SK-N-SH treated with all-trans-retinoic acid at 6 μM for 48 hours (cell line): ENCODE data around the gene TTLL1.

Experiments used
- ATAC-seq: fragments of 200-7000 bp; cut with Tn5 transposase; 3 replicates; pipeline ENCODE4 v1.9.1; 2020; ENCODE audit warnings: mild to moderate bottlenecking, moderate library complexity
- ARNTL ChIP-seq: fragments of 450-650 bp; formaldehyde crosslinking; IDR thresholded peaks from 2 replicates; pipeline ENCODE4 v1.5.0; 2020; ENCODE audit warnings: low read depth, mild to moderate bottlenecking, moderate library complexity, borderline replicate concordance
- BACH2 ChIP-seq: fragments of 250-450 bp; sonication (Bioruptor Pico); IDR thresholded peaks from 2 replicates; pipeline ENCODE4 v1.9.0; 2021; ENCODE audit warnings: mild to moderate bottlenecking, borderline replicate concordance
- CSRNP3 ChIP-seq: fragments of 250-450 bp; sonication (Bioruptor Pico); IDR thresholded peaks from 2 replicates; pipeline ENCODE4 v1.5.1; 2021; ENCODE audit warnings: mild to moderate bottlenecking, moderate library complexity
- ESRRG ChIP-seq: fragments of 250-450 bp; sonication (Bioruptor Pico); IDR thresholded peaks from 2 replicates; pipeline ENCODE4 v1.6.1; 2021; ENCODE audit warnings: mild to moderate bottlenecking
- GLIS3 ChIP-seq: fragments of 250-450 bp; sonication (Bioruptor Pico); IDR thresholded peaks from 2 replicates; pipeline ENCODE4 v1.5.0; 2020; ENCODE audit warnings: mild to moderate bottlenecking, moderate library complexity
- ISL1 ChIP-seq: fragments of 250-450 bp; sonication (Bioruptor Pico); IDR thresholded peaks from 2 replicates; pipeline ENCODE4 v2.1.2; 2022; ENCODE audit warnings: mild to moderate bottlenecking, moderate library complexity
- OSR1 ChIP-seq: fragments of 250-450 bp; sonication (Bioruptor Pico); IDR thresholded peaks from 2 replicates; pipeline ENCODE4 v1.8.0; 2022; ENCODE audit warnings: moderate library complexity, mild to moderate bottlenecking, inconsistent platforms
- PPARA ChIP-seq: fragments of 250-450 bp; sonication (Bioruptor Pico); IDR thresholded peaks from 2 replicates; pipeline ENCODE4 v1.5.0; 2020; ENCODE audit warnings: mild to moderate bottlenecking, borderline replicate concordance
- SNAI2 ChIP-seq: fragments of 250-450 bp; sonication (Bioruptor Pico); IDR thresholded peaks from 2 replicates; pipeline ENCODE4 v1.5.0; 2020; ENCODE audit warnings: mild to moderate bottlenecking, moderate library complexity
- TCF4 ChIP-seq: fragments of 250-450 bp; sonication (Bioruptor Pico); IDR thresholded peaks from 2 replicates; pipeline ENCODE4 v1.8.0; 2021; ENCODE audit warnings: mild to moderate bottlenecking, moderate library complexity, borderline replicate concordance
- TOX ChIP-seq: fragments of 250-450 bp; sonication (Bioruptor Pico); IDR thresholded peaks from 2 replicates; pipeline ENCODE4 v1.8.0; 2021; ENCODE audit warnings: mild to moderate bottlenecking, moderate library complexity, borderline replicate concordance
- TSHZ2 ChIP-seq: fragments of 250-450 bp; sonication (Bioruptor Pico); IDR thresholded peaks from 2 replicates; pipeline ENCODE4 v1.5.0; 2020; ENCODE audit warnings: mild to moderate bottlenecking, moderate library complexity
- ZC3H10 ChIP-seq: fragments of 250-450 bp; sonication (Bioruptor Pico); IDR thresholded peaks from 2 replicates; pipeline ENCODE4 v1.5.1; 2021; ENCODE audit warnings: mild to moderate bottlenecking, moderate library complexity
- ZFP3 ChIP-seq: fragments of 250-450 bp; sonication (Bioruptor Pico); IDR thresholded peaks from 2 replicates; pipeline ENCODE4 v1.5.0; 2020; ENCODE audit warnings: mild to moderate bottlenecking, moderate library complexity
- ZFP30 ChIP-seq: fragments of 450-650 bp; formaldehyde crosslinking; IDR thresholded peaks from 2 replicates; pipeline ENCODE4 v1.5.0; 2022; ENCODE audit warnings: mild to moderate bottlenecking, moderate library complexity
- ZNF565 ChIP-seq: fragments of 450-650 bp; formaldehyde crosslinking; conservative IDR thresholded peaks from 2 replicates; pipeline ENCODE4 v1.5.0; 2020; ENCODE audit warnings: low read depth, mild to moderate bottlenecking, moderate library complexity
- ZNF8 ChIP-seq: fragments of 450-650 bp; formaldehyde crosslinking; IDR thresholded peaks from 2 replicates; pipeline ENCODE4 v1.5.0; 2020; ENCODE audit warnings: mild to moderate bottlenecking, moderate library complexity
- TF ChIP-seq, protein P1 (sequence below): fragments of 250-450 bp; sonication (Bioruptor Pico); IDR thresholded peaks from 2 replicates; pipeline ENCODE4 v1.8.0; 2021; ENCODE audit warnings: low read depth, mild to moderate bottlenecking, moderate library complexity, borderline replicate concordance
- TF ChIP-seq, protein P2 (sequence below): fragments of 250-450 bp; sonication (Bioruptor Pico); IDR thresholded peaks from 2 replicates; pipeline ENCODE4 v1.5.1; 2020; ENCODE audit warnings: low read depth, mild to moderate bottlenecking, moderate library complexity
- TF ChIP-seq, protein P3 (sequence below): fragments of 250-450 bp; sonication (Bioruptor Pico); IDR thresholded peaks from 2 replicates; pipeline ENCODE4 v1.8.0; 2020; ENCODE audit warnings: mild to moderate bottlenecking, moderate library complexity, borderline replicate concordance

TTLL1 gene

GRCh38 chr22:43014316-43014868 lies 74.8 kb downstream of the TTLL1 start:
- peak; percentile 38 for ATAC-seq
- TF ChIP-seq GLIS3 (CRISPR knock-in tag) = no peak
- no peak for TF ChIP-seq ARNTL
- TF ChIP-seq, protein P1, sequence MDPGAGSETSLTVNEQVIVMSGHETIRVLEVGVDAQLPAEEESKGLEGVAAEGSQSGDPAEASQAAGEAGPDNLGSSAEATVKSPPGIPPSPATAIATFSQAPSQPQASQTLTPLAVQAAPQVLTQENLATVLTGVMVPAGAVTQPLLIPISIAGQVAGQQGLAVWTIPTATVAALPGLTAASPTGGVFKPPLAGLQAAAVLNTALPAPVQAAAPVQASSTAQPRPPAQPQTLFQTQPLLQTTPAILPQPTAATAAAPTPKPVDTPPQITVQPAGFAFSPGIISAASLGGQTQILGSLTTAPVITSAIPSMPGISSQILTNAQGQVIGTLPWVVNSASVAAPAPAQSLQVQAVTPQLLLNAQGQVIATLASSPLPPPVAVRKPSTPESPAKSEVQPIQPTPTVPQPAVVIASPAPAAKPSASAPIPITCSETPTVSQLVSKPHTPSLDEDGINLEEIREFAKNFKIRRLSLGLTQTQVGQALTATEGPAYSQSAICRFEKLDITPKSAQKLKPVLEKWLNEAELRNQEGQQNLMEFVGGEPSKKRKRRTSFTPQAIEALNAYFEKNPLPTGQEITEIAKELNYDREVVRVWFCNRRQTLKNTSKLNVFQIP (CRISPR knock-in tag) = no peak
- TF ChIP-seq BACH2 (CRISPR knock-in tag) = no peak
- TF ChIP-seq, protein P2, sequence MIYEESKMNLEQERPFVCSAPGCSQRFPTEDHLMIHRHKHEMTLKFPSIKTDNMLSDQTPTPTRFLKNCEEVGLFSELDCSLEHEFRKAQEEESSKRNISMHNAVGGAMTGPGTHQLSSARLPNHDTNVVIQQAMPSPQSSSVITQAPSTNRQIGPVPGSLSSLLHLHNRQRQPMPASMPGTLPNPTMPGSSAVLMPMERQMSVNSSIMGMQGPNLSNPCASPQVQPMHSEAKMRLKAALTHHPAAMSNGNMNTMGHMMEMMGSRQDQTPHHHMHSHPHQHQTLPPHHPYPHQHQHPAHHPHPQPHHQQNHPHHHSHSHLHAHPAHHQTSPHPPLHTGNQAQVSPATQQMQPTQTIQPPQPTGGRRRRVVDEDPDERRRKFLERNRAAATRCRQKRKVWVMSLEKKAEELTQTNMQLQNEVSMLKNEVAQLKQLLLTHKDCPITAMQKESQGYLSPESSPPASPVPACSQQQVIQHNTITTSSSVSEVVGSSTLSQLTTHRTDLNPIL (CRISPR knock-in tag) = no peak
- TF ChIP-seq ZFP30 = no peak
- TF ChIP-seq CSRNP3 (CRISPR knock-in tag) = no peak
- TF ChIP-seq ZFP3 (CRISPR knock-in tag) = no peak
- TF ChIP-seq ZNF8 (CRISPR knock-in tag) = no peak
- TF ChIP-seq SNAI2 (CRISPR knock-in tag) = no peak
- TF ChIP-seq ESRRG = no peak
- no peak for TF ChIP-seq TCF4
- no peak for TF ChIP-seq TOX (CRISPR knock-in tag)
- no peak for TF ChIP-seq ZC3H10 (CRISPR knock-in tag)
- TF ChIP-seq ZNF565 (CRISPR knock-in tag) = no peak
- no peak for TF ChIP-seq OSR1 (CRISPR knock-in tag)
- no peak for TF ChIP-seq TSHZ2
- TF ChIP-seq PPARA = no peak
- TF ChIP-seq, all 23 proteins: peak for 0

DNA sequence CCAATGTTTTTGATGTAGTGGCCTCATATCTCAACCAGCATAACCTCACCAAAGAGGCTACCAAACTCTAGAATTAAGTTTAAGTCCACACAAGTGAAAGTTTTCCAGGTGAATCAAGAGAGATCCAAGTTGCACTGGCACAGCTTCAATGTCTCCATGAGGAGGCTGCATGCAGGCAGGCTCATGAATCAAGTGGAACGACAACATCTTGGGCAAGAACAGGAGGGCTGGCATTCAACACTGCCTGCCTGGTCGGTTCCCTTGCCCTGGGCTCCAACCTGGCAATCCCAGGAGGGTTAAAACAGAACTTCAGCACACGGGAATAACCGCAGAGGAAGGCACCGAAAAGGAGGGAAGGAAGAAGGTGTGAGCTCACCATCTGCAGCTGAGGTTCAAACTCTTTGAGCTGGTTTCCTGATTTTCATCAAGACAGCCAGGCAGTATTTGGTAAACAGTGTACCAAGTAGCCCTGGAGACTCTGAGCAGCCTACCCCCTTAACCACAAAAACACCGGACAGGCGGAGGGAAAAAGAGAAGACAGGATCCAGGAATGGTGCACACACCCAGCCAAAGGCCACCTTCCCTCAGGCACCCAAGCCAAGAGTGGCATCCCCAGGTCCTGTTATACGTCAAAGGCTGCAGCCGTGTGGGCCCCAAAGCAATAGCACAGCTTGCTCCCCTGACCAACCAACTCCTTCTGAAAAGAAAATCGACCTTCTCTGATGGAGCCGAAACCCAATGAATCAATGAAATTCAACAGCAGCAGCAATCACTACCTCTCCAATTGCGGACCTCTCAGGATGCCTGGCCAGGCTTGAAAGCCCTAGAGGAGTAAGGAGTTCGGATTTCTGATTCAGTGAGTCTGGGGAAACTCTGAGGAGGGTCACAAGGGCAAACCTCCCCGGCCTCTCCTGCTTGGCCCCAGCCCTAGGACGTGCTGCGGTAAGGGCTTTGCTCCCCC lies 75.6 kb downstream of the TTLL1 start:
- no peak for ATAC-seq
- TF ChIP-seq TCF4 (no peak), PPARA (no peak), ISL1 (no peak), TOX (CRISPR knock-in tag) (no peak), ZNF8 (CRISPR knock-in tag) (no peak)
- TF ChIP-seq, protein P3, sequence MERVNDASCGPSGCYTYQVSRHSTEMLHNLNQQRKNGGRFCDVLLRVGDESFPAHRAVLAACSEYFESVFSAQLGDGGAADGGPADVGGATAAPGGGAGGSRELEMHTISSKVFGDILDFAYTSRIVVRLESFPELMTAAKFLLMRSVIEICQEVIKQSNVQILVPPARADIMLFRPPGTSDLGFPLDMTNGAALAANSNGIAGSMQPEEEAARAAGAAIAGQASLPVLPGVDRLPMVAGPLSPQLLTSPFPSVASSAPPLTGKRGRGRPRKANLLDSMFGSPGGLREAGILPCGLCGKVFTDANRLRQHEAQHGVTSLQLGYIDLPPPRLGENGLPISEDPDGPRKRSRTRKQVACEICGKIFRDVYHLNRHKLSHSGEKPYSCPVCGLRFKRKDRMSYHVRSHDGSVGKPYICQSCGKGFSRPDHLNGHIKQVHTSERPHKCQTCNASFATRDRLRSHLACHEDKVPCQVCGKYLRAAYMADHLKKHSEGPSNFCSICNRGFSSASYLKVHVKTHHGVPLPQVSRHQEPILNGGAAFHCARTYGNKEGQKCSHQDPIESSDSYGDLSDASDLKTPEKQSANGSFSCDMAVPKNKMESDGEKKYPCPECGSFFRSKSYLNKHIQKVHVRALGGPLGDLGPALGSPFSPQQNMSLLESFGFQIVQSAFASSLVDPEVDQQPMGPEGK (CRISPR knock-in tag) = no peak
- TF ChIP-seq, protein P1 (CRISPR knock-in tag) = no peak
